Ovary (tissue), 3 donors: ENCODE data around the gene ARIH2.

Experiments used
- POLR2A ChIP-seq: fragments of 450-650 bp; IDR thresholded peaks from one replicate; pipeline ENCODE4 v1.6.1; 2017; ENCODE audit warnings: antibody characterized with exemption, mild to moderate bottlenecking, moderate library complexity
- TF ChIP-seq, protein P1 (sequence below), 3 donors: fragments of 450-650 bp in 2 of 3; fragments of 200-600 bp in 1 of 3; IDR thresholded peaks; one replicate each; pipeline versions ENCODE4 v1.5.1 to v1.8.0; 2016 to 2022; ENCODE audit warnings: antibody characterized with exemption in 3 of 3, mild to moderate bottlenecking in 1 of 3
- donor health status: DM: no; HTN: no; CAD: no.

- TF ChIP-seq, protein P1, sequence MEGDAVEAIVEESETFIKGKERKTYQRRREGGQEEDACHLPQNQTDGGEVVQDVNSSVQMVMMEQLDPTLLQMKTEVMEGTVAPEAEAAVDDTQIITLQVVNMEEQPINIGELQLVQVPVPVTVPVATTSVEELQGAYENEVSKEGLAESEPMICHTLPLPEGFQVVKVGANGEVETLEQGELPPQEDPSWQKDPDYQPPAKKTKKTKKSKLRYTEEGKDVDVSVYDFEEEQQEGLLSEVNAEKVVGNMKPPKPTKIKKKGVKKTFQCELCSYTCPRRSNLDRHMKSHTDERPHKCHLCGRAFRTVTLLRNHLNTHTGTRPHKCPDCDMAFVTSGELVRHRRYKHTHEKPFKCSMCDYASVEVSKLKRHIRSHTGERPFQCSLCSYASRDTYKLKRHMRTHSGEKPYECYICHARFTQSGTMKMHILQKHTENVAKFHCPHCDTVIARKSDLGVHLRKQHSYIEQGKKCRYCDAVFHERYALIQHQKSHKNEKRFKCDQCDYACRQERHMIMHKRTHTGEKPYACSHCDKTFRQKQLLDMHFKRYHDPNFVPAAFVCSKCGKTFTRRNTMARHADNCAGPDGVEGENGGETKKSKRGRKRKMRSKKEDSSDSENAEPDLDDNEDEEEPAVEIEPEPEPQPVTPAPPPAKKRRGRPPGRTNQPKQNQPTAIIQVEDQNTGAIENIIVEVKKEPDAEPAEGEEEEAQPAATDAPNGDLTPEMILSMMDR (IDR thresholded peaks at IDR 0.05) = no peak
- no peak for TF ChIP-seq POLR2A
Observed at GRCh38 chr3:48927928-48928327, 9.3 kb downstream of the ARIH2 start.
